Measurements from ENCODE around the gene MRPL38.

Gene MRPL38

DNA sequence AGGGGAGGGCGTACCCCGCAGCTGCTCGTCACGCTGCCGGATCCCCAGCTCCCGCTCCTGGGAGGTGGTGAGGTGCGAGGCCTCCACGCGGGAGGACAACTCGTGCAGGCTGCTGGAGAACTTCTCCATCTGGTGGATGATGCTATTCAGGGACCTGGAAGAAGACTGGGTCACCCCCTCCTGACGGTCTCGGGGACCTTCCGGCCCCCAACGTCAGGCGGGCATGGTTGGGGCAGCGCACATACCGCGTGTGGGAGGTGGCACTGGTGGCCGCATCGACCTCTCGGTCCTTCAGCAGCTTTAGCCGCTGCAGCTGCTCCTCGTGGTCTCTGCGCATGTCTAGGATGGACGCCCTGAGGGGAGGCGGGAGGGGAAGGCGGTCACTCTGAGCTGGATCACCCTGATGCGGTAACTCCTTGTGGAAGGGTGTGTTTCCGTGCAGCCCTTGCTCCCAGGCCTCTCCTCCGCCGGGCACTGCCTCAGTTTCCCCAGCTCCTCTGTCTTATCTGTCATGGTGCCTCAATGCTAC lies 13.3 kb upstream of the MRPL38 start:
- TF ChIP-seq, protein P1, sequence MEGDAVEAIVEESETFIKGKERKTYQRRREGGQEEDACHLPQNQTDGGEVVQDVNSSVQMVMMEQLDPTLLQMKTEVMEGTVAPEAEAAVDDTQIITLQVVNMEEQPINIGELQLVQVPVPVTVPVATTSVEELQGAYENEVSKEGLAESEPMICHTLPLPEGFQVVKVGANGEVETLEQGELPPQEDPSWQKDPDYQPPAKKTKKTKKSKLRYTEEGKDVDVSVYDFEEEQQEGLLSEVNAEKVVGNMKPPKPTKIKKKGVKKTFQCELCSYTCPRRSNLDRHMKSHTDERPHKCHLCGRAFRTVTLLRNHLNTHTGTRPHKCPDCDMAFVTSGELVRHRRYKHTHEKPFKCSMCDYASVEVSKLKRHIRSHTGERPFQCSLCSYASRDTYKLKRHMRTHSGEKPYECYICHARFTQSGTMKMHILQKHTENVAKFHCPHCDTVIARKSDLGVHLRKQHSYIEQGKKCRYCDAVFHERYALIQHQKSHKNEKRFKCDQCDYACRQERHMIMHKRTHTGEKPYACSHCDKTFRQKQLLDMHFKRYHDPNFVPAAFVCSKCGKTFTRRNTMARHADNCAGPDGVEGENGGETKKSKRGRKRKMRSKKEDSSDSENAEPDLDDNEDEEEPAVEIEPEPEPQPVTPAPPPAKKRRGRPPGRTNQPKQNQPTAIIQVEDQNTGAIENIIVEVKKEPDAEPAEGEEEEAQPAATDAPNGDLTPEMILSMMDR (IDR thresholded peaks at IDR 0.05): no peak
- Mint-ChIP-seq H3K36me3 (ENCODE audit: low read depth) (no peaks in the 10 kb centered on the region), H3K4me1 (peaks cover 13% of the 10 kb centered on the region), H3K9me3 (no peaks in the 10 kb centered on the region), H3K27ac (no peak overlapping the region), H3K4me3 (no peak overlapping the region), H3K27me3 (ENCODE audit: low read depth, poor library complexity) (peaks cover 7% of the 10 kb centered on the region)
- no peak for DNase-seq

DNA sequence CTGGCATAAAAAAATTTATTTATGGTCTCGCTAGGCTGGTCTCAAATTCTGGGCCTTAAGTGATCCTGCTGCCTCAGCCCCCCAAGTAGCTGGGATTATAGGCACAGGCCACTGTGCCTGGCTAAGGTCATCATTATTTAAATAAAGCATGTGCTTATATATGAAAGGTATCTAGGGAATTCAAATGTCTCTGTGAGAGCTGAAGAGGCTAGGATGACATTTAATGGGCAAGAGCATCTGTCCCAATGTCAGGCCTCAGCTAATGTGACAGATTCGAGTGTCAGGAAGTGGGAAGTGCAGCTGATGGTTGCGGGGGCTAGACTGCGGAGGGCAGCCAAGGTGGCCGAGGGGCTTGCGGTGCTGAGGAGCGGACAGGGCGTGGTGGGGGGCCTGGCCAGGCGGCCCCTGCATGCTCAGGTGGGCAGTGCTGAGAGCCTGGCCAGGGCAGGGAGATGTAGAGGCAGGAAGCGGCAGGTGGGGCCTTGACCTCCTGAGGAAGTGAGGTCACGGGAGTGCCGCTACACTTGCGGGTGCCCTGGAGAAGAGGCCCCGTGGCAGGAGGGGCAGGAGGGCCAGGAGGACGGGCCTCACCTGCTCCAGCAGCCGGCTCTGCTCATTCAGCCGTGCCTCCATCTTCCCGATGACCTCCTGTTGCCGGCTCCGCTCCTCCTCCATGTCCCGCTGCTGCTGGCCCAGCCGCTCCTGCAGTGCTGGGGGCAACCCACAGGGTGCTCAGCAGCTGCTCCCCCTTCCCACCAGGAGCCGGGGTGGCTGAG lies 12.6 kb upstream of the MRPL38 start:
- no peak overlapping the region for H3K4me3 Mint-ChIP-seq
- no peaks in the 10 kb centered on the region for H3K9me3 Mint-ChIP-seq

DNA sequence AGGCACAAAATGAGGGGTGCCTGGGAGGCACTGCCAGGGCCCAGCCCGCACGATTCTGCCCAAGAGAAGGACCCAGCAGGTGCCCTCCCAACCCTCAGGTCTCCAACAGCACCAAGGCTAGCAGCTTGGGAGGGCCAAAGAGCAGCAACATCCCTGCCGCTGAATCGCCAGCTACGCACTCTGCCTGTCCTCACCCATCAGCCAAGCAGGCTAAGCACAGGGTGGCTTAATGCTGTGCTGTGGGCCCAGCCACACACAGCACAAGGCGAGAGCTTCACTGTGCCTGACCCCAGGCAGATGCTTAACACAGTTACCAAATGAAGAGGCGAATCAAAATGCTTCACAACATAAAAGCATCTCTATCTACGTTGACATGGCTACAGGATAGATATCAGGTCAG lies 10.6 kb upstream of the MRPL38 start:
- Mint-ChIP-seq H3K27me3 (ENCODE audit: low read depth, poor library complexity) (peaks cover 4% of the 10 kb centered on the region), H3K9me3 (no peaks in the 10 kb centered on the region), H3K4me3 (no peak overlapping the region), H3K36me3 (ENCODE audit: low read depth) (no peaks in the 10 kb centered on the region), H3K4me1 (peaks cover 9% of the 10 kb centered on the region), H3K27ac (no peak overlapping the region)
- TF ChIP-seq, protein P1 (IDR thresholded peaks at IDR 0.05): no peak
- DNase-seq: no peak

More for the DNA sequence above, 12.6 kb upstream of the MRPL38 start:
- DNase-seq: no peak
- Mint-ChIP-seq H3K36me3 (ENCODE audit: low read depth) (no peaks in the 10 kb centered on the region), H3K27me3 (ENCODE audit: low read depth, poor library complexity) (peaks cover 4% of the 10 kb centered on the region), H3K27ac (no peak overlapping the region), H3K4me1 (peaks cover 9% of the 10 kb centered on the region)
- TF ChIP-seq, protein P1 (IDR thresholded peaks at IDR 0.05): no peak

DNA sequence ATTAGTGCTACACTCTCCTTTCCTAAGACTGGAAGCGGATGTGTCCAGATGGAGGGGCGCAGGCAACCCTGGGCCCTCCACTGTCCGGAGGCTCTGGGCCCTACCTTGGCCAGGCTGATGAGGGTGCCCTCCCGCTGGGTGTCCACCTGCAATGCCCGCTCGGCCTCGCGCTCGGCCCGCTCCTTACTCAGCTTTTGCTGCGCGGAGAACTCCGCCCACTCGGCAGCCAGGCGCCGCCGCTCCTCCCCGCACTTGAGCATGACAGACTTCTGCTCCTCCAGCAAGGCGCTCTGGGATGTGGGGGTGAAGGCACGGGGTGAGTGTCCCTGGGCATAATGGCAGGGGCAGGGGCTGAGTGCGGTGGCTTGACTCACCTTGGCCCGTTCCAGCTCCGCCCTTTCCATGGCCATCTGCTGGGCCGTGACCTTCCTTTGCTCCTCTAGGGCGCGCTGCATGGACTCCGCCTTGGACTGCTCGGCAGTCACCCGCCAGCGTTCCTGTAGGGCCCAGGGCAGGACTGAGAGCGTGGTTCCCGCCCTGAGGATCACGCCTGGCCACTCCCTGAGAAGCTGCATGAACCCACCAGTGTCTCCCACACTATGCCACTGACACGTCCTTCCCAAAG lies 10.1 kb upstream of the MRPL38 start:
- Mint-ChIP-seq H3K36me3 (ENCODE audit: low read depth) (no peaks in the 10 kb centered on the region), H3K9me3 (no peaks in the 10 kb centered on the region), H3K27me3 (ENCODE audit: low read depth, poor library complexity) (peaks cover 4% of the 10 kb centered on the region), H3K4me3 (no peak overlapping the region), H3K4me1 (peaks cover 9% of the 10 kb centered on the region), H3K27ac (no peak overlapping the region)
- DNase-seq: no peak
- TF ChIP-seq, protein P1 (IDR thresholded peaks at IDR 0.05): no peak

DNA sequence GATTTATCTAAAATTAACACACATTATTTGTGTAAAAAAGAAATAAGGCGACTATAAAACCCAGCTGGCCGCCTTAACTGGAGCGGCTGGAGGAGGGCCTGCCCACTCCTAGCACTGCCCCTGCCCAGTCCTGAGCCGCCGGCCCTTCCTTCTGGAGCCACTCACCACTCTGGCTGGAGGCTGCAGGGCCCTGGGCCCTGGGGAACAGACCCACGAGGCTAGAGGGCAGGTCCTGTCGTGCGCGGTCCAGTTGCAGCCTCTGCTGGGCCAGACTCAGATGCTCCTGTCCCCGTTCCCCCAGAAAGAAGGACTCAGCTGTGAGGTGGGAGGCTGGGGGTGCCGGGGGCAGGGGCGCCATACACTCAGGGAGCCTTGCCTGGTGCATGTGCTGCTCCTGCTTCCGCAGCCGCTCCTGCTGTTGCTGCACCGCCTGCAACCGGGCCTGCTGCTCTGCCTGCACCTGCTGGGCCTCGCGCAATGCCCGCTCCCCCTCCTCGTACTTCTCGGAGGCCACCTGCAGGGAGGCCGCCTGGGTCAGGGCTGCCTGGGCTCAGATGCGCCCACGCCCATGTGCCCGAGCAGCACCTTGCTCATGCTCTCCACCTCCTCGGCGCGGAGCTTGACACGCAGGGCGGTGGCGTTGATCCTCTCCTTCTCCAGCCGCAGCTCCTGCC lies 9.0 kb upstream of the MRPL38 start:
- H3K4me1 Mint-ChIP-seq: peaks cover 9% of the 10 kb centered on the region
- TF ChIP-seq, protein P1 (IDR thresholded peaks at IDR 0.05): no peak
- no peak for DNase-seq

More for the DNA sequence above, 9.0 kb upstream of the MRPL38 start:
- Mint-ChIP-seq H3K4me3 (no peak overlapping the region), H3K27me3 (ENCODE audit: low read depth, poor library complexity) (peaks cover 4% of the 10 kb centered on the region), H3K36me3 (ENCODE audit: low read depth) (no peaks in the 10 kb centered on the region), H3K9me3 (no peaks in the 10 kb centered on the region), H3K27ac (no peak overlapping the region)

Data from nephron progenitor cell (in vitro differentiated cells).